Osteocyte (in vitro differentiated cells): Measurements from ENCODE around the gene OVCA2. TPM values are rescaled to one million over a fixed set of nuclear protein-coding genes. Genes with fewer than 3 reads are reported as not detected.

Experiments used
- DNase-seq: peaks from one replicate; pipeline ENCODE4 v3.0.0; 2021; ENCODE audit warnings: mixed read lengths; ENCODE audit not compliant: unreplicated experiment; ENCODE audit errors: extremely low spot score
- H3K27ac Mint-ChIP-seq: one replicate; pipeline ENCODE4 v1.8.0; 2021; ENCODE audit warnings: mild to moderate bottlenecking, mixed read lengths; ENCODE audit not compliant: unreplicated experiment
- H3K27me3 Mint-ChIP-seq: one replicate; pipeline ENCODE4 v1.8.0; 2021; ENCODE audit warnings: mixed read lengths; ENCODE audit not compliant: unreplicated experiment
- H3K36me3 Mint-ChIP-seq: one replicate; pipeline ENCODE4 v1.8.0; 2021; ENCODE audit warnings: mixed read lengths; ENCODE audit not compliant: unreplicated experiment
- H3K4me1 Mint-ChIP-seq: one replicate; pipeline ENCODE4 v1.8.0; 2021; ENCODE audit warnings: mixed read lengths; ENCODE audit not compliant: unreplicated experiment
- H3K4me3 Mint-ChIP-seq: one replicate; pipeline ENCODE4 v1.8.0; 2021; ENCODE audit warnings: mild to moderate bottlenecking, moderate library complexity, mixed read lengths; ENCODE audit not compliant: unreplicated experiment
- H3K9me3 Mint-ChIP-seq: one replicate; pipeline ENCODE4 v1.8.0; 2021; ENCODE audit warnings: mixed read lengths; ENCODE audit not compliant: unreplicated experiment
- CTCF ChIP-seq: fragments of 200-600 bp; sonication (generic); IDR thresholded peaks from 2 replicates; pipeline ENCODE4 v1.5.0; 2021; ENCODE audit warnings: antibody characterized with exemption, mild to moderate bottlenecking, moderate library complexity
- total RNA-seq: library from RNA; stranded (reverse); gene quantifications from 2 replicates; pipeline ENCODE4 v1.2.1, GENCODE V29; 2021

Gene OVCA2
- total RNA-seq, 1 donor from 2014 or later = 33.2 TPM

DNA sequence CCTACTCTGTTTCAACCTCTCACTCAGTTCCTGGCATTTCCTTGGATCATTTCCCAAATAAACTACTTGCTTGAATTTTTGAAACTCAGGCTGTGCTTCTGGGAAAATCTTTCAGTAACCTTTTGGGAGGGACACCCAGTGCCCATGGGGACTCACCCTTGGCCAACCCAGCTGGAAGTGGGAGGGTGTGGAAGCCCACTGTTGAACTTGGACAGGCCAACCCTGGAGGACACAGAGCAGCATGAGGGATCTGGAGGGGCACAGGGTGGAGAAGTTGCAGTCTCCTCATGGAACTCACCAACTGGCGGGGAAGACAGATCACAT is 27.9 kb upstream of the OVCA2 start:
- no peak for TF ChIP-seq CTCF
- peak overlapping the region; percentile 52 for H3K27ac Mint-ChIP-seq
- H3K9me3 Mint-ChIP-seq = no peaks in the 10 kb centered on the region
- H3K36me3 Mint-ChIP-seq = no peaks in the 10 kb centered on the region
- H3K27me3 Mint-ChIP-seq = peaks cover 20% of the 10 kb centered on the region
- DNase-seq = no peak
- no peak overlapping the region for H3K4me3 Mint-ChIP-seq
- peaks cover 53% of the 10 kb centered on the region for H3K4me1 Mint-ChIP-seq

- Mint-ChIP-seq H3K27me3 (peaks cover 34% of the 10 kb centered on the region), H3K9me3 (no peaks in the 10 kb centered on the region), H3K27ac (no peak overlapping the region), H3K4me1 (peaks cover 65% of the 10 kb centered on the region), H3K4me3 (no peak overlapping the region), H3K36me3 (no peaks in the 10 kb centered on the region)
- no peak for DNase-seq
- TF ChIP-seq CTCF = no peak
These were observed 26.5 kb upstream of the OVCA2 start for GRCh38 chr17:2015314-2015713.

DNA sequence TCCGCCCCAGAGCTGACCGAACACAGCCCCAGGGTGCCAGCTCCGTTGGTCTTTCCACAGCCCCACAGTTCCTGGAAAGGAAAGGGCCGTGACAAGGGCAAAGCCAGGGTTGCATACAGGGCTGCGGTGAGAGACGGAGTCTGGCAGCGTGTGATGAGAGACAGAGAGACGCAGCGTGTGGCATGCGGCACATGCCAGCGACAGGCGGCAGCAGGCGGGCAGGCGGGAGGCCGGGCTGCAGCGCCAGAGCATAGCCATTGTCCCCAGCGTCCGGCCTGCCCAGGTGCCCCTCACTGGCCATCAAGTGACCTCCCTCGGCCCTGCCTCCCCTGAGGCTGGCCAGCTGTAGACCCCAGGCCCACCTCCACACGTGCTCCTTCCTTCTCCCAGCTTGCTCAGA is 25.3 kb upstream of the OVCA2 start:
- Mint-ChIP-seq H3K36me3 (no peaks in the 10 kb centered on the region), H3K4me1 (peaks cover 66% of the 10 kb centered on the region), H3K27ac (no peak overlapping the region), H3K27me3 (peaks cover 40% of the 10 kb centered on the region), H3K4me3 (no peak overlapping the region), H3K9me3 (no peaks in the 10 kb centered on the region)
- TF ChIP-seq CTCF = no peak
- DNase-seq = no peak

DNA sequence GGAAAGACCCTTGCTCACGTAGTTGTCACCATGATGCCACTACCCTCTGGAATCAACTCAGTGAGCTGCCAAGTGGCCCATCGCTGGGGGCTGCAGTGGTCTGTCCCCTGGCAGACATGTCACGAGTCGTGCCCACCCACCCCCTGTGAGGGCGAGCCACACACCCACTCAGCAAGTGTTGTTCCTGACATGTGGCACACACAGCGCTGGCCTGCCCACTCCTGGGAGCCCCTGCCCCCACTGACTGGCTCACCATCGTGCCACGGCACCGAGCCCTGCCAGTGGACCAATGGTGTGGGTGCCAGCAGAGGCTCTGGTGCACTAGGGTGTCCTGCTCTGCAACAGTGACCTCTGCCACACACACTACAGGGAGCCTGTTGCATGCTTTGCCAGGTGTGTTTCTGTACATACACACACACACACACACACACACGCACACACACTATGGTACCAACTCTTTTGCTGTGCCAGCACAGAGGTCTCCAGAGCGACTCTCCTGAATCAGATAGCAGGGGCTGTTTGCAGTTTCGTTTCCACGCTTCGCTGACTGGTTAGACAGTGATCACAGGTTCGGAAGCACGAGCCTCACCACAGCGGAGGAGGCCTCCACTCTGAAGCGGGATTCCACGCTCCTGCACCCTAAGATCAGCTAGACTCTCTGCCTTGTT is 24.4 kb upstream of the OVCA2 start:
- Mint-ChIP-seq H3K4me3 (no peak overlapping the region), H3K9me3 (no peaks in the 10 kb centered on the region), H3K4me1 (peaks cover 57% of the 10 kb centered on the region), H3K27ac (no peak overlapping the region), H3K36me3 (no peaks in the 10 kb centered on the region), H3K27me3 (peaks cover 40% of the 10 kb centered on the region)
- no peak for DNase-seq
- TF ChIP-seq CTCF = no peak

DNA sequence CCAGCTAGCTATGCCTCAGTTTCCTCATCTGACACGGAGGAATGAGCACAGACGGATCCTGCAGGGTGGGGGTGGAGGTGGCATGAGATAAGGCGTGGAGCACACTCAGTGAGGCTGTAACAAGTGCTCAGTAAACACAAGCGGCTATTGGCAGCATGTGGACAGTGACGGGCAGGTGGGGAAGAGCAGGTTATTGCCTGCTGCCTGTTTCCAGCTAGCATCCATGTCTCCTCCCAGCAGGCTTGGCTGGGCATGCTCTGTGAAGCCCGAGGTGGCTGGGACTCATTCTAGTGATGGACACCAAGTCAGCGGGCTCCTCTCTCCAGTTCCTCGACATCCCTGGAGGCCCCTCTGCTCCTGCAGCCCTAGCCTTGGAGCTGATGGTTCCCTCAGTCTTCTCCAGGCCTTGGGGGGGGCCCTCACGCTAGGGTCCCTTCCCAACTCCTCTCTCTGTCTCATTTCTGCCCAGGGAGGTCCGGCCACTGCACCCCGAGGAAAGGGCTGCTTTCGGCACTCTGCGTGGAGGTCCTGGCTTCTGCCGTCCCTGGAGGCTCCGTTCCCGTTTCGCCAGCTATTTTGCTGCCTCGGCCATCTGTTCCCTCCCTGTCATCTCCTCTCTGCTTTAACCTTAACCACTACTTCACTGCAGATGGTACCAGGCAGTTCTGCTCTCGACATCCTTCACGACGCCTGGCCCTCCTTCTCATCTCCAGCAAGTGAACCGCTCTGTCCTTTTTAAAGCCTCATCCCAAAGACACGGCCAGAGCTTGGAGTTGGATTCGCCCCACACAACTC is 22.9 kb upstream of the OVCA2 start:
- Mint-ChIP-seq H3K4me1 (peaks cover 47% of the 10 kb centered on the region), H3K27ac (no peak overlapping the region), H3K4me3 (no peak overlapping the region), H3K36me3 (no peaks in the 10 kb centered on the region), H3K9me3 (no peaks in the 10 kb centered on the region), H3K27me3 (peaks cover 45% of the 10 kb centered on the region)
- TF ChIP-seq CTCF = no peak
- no peak for DNase-seq
